Sigmoid colon (tissue), 4 donors: ENCODE data around the gene TIMM21.

Source experiments
- EP300 ChIP-seq, 4 donors: sonication (generic); formaldehyde crosslinking; IDR thresholded peaks; one replicate each; pipeline ENCODE4 v1.6.1; 2017; ENCODE audit warnings: antibody characterized with exemption in 4 of 4
- POLR2A ChIP-seq, 2 donors: fragments of 450-650 bp; IDR thresholded peaks; one replicate each; pipeline ENCODE4 v1.6.1; 2016; ENCODE audit warnings: antibody characterized with exemption in 2 of 2, mild to moderate bottlenecking in 2 of 2, moderate library complexity in 2 of 2
- POLR2AphosphoS5 ChIP-seq, 4 donors: sonication (generic); formaldehyde crosslinking; IDR thresholded peaks; one replicate each; pipeline ENCODE4 v1.6.1; 2017; ENCODE audit warnings: antibody characterized with exemption in 4 of 4
- TF ChIP-seq, protein P1 (sequence below), 4 experiments: fragments of 450-650 bp in 3 of 4; fragments of 200-600 bp in 1 of 4; IDR thresholded peaks; one replicate each; pipeline ENCODE4 v1.5.1; 2016 to 2019; ENCODE audit warnings: antibody characterized with exemption in 4 of 4, mild to moderate bottlenecking in 3 of 4, moderate library complexity in 2 of 4

GRCh38 chr18:74182335-74182734, 34.0 kb downstream of the TIMM21 start:
- TF ChIP-seq, protein P1, sequence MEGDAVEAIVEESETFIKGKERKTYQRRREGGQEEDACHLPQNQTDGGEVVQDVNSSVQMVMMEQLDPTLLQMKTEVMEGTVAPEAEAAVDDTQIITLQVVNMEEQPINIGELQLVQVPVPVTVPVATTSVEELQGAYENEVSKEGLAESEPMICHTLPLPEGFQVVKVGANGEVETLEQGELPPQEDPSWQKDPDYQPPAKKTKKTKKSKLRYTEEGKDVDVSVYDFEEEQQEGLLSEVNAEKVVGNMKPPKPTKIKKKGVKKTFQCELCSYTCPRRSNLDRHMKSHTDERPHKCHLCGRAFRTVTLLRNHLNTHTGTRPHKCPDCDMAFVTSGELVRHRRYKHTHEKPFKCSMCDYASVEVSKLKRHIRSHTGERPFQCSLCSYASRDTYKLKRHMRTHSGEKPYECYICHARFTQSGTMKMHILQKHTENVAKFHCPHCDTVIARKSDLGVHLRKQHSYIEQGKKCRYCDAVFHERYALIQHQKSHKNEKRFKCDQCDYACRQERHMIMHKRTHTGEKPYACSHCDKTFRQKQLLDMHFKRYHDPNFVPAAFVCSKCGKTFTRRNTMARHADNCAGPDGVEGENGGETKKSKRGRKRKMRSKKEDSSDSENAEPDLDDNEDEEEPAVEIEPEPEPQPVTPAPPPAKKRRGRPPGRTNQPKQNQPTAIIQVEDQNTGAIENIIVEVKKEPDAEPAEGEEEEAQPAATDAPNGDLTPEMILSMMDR (IDR thresholded peaks at IDR 0.05): no peak
- no peak for TF ChIP-seq EP300 (IDR thresholded peaks at IDR 0.05)
- no peak for TF ChIP-seq POLR2AphosphoS5 (IDR thresholded peaks at IDR 0.05)
- TF ChIP-seq POLR2A (IDR thresholded peaks at IDR 0.05): no peak
